SH-SY5Y (cell line): Measurements from ENCODE around the gene PHACTR3.

Experiments used
- GATA2 ChIP-seq: IDR thresholded peaks from 2 replicates; pipeline ENCODE4 v1.6.1; 2011; ENCODE audit warnings: mild to moderate bottlenecking, low read depth, low read length
- GATA3 ChIP-seq: IDR thresholded peaks from 2 replicates; pipeline ENCODE4 v1.6.1; 2011; ENCODE audit warnings: low read depth, mild to moderate bottlenecking, low read length, moderate library complexity

DNA sequence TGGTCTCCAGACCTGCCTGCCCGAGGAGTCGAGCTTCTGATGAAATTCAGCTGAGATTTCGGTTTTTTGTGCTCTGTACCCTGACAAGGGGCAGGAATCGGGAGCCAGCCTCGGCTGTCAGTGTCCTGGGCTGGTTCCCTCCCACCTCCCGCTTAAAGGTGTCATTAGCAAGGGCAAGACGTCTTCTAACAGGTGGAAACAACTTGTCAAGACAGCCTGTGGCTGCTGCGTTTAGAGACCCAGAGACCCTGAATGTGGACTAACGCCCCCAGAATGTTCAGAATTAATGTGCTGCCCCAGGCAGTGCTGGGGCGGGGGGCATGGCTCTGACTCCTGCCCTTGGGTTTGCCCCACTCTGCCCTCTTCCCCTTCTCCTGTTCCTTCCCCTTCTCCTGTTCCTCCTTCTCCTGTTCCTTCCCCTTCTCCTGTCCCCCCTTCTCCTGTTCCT lies 69.7 kb downstream of the PHACTR3 start:
- no peak for TF ChIP-seq GATA2
- TF ChIP-seq GATA3 = no peak
